Left renal cortex interstitium (tissue), 4 donors: Measurements from ENCODE around the gene CTAGE9. TPM values are rescaled to one million over a fixed set of nuclear protein-coding genes. Genes with fewer than 3 reads are reported as not detected.
"Not testable (repeated sequence)": the region's sequence is repeated elsewhere in the genome, so short reads cannot be mapped to it uniquely, and the experiment has no call there.

Source experiments
- DNase-seq, 4 donors: peaks; one replicate each; pipeline ENCODE4 v3.0.0-alpha.2; 2013; ENCODE audit warnings: low read depth in 4 of 4, low spot score in 2 of 4, missing footprints in 1 of 4
- polyA plus RNA-seq, 4 donors: library from polyadenylated mRNA; unstranded; fragments of 120-200 nt; gene quantifications; one replicate each; pipeline ENCODE4 v1.2.1, GENCODE V29; 2013; ENCODE audit not compliant: insufficient read length in 4 of 4

The CTAGE9 gene, protein sequence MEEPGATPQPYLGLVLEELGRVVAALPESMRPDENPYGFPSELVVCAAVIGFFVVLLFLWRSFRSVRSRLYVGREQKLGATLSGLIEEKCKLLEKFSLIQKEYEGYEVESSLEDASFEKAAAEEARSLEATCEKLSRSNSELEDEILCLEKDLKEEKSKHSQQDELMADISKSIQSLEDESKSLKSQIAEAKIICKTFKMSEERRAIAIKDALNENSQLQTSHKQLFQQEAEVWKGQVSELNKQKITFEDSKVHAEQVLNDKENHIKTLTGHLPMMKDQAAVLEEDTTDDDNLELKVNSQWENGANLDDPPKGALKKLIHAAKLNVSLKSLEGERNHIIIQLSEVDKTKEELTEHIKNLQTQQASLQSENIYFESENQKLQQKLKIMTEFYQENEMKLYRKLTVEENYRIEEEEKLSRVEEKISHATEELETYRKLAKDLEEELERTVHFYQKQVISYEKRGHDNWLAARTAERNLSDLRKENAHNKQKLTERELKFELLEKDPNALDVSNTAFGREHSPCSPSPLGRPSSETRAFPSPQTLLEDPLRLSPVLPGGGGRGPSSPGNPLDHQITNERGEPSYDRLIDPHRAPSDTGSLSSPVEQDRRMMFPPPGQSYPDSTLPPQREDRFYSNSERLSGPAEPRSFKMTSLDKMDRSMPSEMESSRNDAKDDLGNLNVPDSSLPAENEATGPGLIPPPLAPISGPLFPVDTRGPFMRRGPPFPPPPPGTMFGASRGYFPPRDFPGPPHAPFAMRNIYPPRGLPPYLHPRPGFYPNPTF
- polyA plus RNA-seq: under 1 TPM in 3 of 4 donors, not detected in 1; 0.36 to 0.53 (median 0.40) TPM

- not testable (repeated sequence) for DNase-seq
Measured at GRCh38 chr6:131710917-131711316, at the start of gene CTAGE9. TSS of gene CTAGE9 (minus strand) at chr6:131711017. CDS start at chr6:131711017, 0 bp downstream.

GRCh38 chr6:131758920-131759319, 48.1 kb upstream of the CTAGE9 start:
- no peak for DNase-seq

DNA sequence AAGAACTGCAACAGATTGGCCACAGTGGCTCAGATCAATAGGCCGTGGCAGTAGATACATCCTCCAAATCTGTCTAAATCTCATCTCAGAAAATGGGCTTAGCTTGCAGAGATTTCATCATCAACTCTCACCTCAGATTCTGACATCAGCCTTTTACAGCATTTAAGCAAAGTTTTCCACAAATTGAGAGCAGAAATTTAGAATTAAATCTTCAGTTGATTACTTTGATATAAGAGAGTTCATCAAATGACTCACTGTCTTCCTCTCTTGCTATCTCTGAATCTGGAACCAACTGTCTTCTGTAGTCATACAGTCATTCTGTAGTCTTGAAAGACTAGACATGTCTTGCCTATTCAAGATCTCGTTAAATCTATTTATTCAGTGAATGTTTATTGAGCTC, 45.2 kb upstream of the CTAGE9 start:
- DNase-seq: no peak

- no peak for DNase-seq
Measured at GRCh38 chr6:131755597-131755996, 44.8 kb upstream of the CTAGE9 start.

GRCh38 chr6:131754715-131755567, 44.1 kb upstream of the CTAGE9 start:
- DNase-seq: no peak

- DNase-seq: no peak
Measured at GRCh38 chr6:131754088-131754487, 43.3 kb upstream of the CTAGE9 start.

- DNase-seq: not testable (repeated sequence)
Measured at GRCh38 chr6:131751012-131751715, 40.3 kb upstream of the CTAGE9 start.

DNA sequence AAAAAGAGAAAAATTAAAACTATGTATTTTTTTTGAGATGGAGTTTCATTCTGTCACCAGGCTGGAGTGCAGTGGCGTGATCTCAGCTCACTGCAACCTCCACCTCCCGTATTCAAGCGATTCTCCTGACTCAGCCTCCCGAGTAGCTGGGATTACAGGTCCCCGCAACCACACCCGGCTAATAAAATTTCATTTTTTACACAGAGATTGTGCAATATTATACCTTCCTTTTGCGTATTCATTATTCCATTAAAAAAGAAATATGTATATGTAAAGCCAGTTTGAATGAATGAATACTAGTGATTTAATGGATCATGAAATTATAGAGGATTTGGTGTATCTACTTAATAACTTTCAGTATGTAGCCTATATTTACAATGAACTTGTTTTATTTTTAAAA, 38.2 kb upstream of the CTAGE9 start:
- DNase-seq: no peak

GRCh38 chr6:131747821-131748353, 37.1 kb upstream of the CTAGE9 start:
- DNase-seq: no peak

- DNase-seq: no peak
Measured at GRCh38 chr6:131745476-131745875, 34.7 kb upstream of the CTAGE9 start.

DNA sequence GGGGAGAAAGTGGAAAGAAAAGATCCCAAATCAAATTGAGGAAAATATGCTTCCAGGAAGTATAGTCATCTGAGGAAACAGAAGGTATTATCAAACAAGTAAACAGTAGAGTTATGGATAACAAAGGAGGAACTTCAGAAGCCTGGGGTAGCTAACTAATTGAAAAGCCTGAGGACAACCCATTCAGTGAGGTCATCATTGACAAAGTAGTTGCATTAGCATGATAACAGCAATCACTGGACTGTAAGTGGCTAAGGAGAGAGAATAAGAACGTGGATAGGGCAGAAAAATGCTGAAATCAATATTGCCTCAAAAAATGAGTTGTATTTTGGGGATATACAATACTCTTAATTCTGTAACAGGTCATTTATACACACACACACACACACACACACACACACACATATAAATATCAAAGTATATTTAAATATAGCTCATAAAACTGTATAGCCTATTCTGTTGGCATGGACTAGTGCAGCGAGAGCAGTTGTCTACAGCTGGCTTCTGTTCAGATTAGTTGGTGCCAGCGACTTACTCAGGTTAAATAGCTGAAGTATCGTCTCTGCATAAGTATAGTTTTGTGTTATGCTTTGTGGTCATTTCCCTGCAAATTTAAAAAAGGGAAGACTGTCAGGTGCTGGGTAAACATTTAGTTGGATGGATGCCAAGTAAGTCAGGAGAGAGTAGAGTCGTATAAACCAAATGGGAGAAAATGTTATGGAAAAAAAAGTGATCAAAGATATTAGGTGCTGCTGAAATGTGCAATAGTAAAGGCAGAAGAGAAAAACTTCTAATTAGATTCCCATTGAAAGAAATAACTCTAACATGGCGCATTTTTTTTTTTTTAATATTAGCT, 33.8 kb upstream of the CTAGE9 start:
- no peak for DNase-seq

GRCh38 chr6:131741688-131742393, 31.0 kb upstream of the CTAGE9 start:
- no peak for DNase-seq

- DNase-seq: no peak
Measured at GRCh38 chr6:131740161-131740560, 29.3 kb upstream of the CTAGE9 start.

DNA sequence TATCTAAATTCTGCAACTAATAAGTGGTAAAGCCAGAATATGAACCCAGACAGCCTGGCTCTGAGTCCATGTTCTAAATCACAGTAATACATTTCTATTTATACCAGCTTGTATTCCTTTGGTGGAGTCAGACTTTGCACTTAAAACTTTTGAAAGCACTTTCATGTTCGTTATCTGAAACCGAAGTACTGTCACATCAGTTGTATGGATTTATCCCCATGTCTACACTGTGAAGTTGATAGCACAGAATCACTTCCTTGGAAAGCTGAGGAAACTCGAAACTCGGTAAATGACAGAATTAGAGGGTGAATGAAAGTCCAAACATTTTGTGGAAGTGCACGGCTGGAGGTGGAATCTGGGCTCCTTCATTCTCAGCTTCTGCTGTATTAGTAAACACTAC, 28.3 kb upstream of the CTAGE9 start:
- no peak for DNase-seq

DNA sequence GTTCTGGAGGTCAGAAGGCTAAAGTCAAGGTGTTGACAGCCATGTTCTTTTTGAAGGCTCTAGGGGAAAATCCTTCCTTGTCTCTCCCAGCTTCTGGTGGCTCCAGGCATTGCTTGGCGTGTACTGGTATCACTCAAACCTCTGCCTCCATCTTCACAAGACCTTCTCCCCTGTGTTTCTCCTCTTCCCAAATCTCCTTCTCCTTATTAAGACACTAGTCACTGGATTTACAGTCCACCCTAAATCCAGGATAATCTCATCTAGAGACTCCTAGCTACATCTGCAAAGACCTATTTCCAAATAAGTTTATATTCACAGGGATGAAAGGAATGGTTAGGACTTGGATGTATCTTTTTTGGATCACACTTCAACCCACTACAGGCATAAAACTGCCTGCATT, 26.0 kb upstream of the CTAGE9 start:
- no peak for DNase-seq

- DNase-seq: no peak
Measured at GRCh38 chr6:131736003-131736596, 25.3 kb upstream of the CTAGE9 start.

- no peak for DNase-seq
Measured at GRCh38 chr6:131733376-131734016, 22.7 kb upstream of the CTAGE9 start.
